GM23338 (cell line): ENCODE data around the gene REXO5. TPM values are rescaled to one million over a fixed set of nuclear protein-coding genes. Genes with fewer than 3 reads are reported as not detected.

Experiments used
- ATAC-seq: fragments of 200-7000 bp; cut with Tn5 transposase; 3 replicates; pipeline ENCODE4 v1.9.1; 2020
- DNase-seq: peaks from one replicate; pipeline ENCODE4 v3.0.0-alpha.2; 2015; ENCODE audit warnings: low spot score
- H2AFZ ChIP-seq: fragments of 200-600 bp; sonication (generic); 2 replicates; pipeline ENCODE4 v1.8.0; 2016; ENCODE audit warnings: antibody characterized with exemption, mild to moderate bottlenecking, moderate library complexity
- H3F3A ChIP-seq: fragments of 200-600 bp; sonication (generic); replicated peaks from 2 replicates; pipeline ENCODE4 v1.8.0; 2017; ENCODE audit warnings: antibody characterized with exemption, mixed run types, low read depth
- H3K27ac ChIP-seq: fragments of 200-600 bp; sonication (generic); 2 replicates; pipeline ENCODE4 v1.6.1; 2016; ENCODE audit warnings: low read depth
- H3K27me3 ChIP-seq: fragments of 200-600 bp; sonication (generic); 2 replicates; pipeline ENCODE4 v1.8.0; 2016; ENCODE audit warnings: mild to moderate bottlenecking, mixed run types, moderate library complexity; ENCODE audit not compliant: insufficient read depth
- H3K36me3 ChIP-seq: fragments of 200-600 bp; sonication (generic); 2 replicates; pipeline ENCODE4 v1.8.0; 2016; ENCODE audit warnings: mild to moderate bottlenecking; ENCODE audit not compliant: insufficient read depth
- H3K4me1 ChIP-seq: fragments of 200-600 bp; sonication (generic); 2 replicates; pipeline ENCODE4 v1.8.0; 2016; ENCODE audit warnings: mild to moderate bottlenecking, moderate library complexity; ENCODE audit not compliant: insufficient read depth
- H3K4me2 ChIP-seq: fragments of 200-600 bp; sonication (generic); 2 replicates; pipeline ENCODE4 v1.7.1; 2017; ENCODE audit warnings: mixed run types
- H3K4me3 ChIP-seq: fragments of 200-600 bp; sonication (generic); 2 replicates; pipeline ENCODE4 v1.6.1; 2016; ENCODE audit warnings: mixed run types
- H3K79me2 ChIP-seq: fragments of 200-600 bp; sonication (generic); replicated peaks from 2 replicates; pipeline ENCODE4 v1.8.0; 2017; ENCODE audit warnings: mild to moderate bottlenecking; ENCODE audit not compliant: insufficient read depth
- H3K9me2 ChIP-seq: fragments of 200-600 bp; sonication (generic); 2 replicates; pipeline ENCODE4 v1.8.0; 2017; ENCODE audit not compliant: insufficient read depth
- H4K20me1 ChIP-seq: fragments of 200-600 bp; sonication (generic); replicated peaks from 2 replicates; pipeline ENCODE4 v1.8.0; 2017; ENCODE audit warnings: mild to moderate bottlenecking; ENCODE audit not compliant: insufficient read depth
- H3K27ac Mint-ChIP-seq: 2 replicates; pipeline ENCODE4 v1.8.0; 2020; ENCODE audit warnings: inconsistent platforms, mild to moderate bottlenecking, moderate library complexity, mixed read lengths
- H3K27me3 Mint-ChIP-seq: 3 replicates; pipeline ENCODE4 v1.8.0; 2022; ENCODE audit warnings: low read depth, mild to moderate bottlenecking, moderate library complexity, mixed read lengths, inconsistent platforms; ENCODE audit not compliant: insufficient read depth, poor library complexity
- H3K36me3 Mint-ChIP-seq: 3 replicates; pipeline ENCODE4 v1.8.0; 2021; ENCODE audit warnings: low read depth, mild to moderate bottlenecking, inconsistent platforms, moderate library complexity, mixed read lengths
- H3K4me1 Mint-ChIP-seq: 3 replicates; pipeline ENCODE4 v1.8.0; 2020; ENCODE audit warnings: mild to moderate bottlenecking, inconsistent platforms, mixed read lengths
- H3K4me3 Mint-ChIP-seq: 3 replicates; pipeline ENCODE4 v1.8.0; 2021; ENCODE audit warnings: moderate library complexity, mild to moderate bottlenecking, inconsistent platforms, mixed read lengths
- H3K9me3 Mint-ChIP-seq: 3 replicates; pipeline ENCODE4 v1.8.0; 2020; ENCODE audit warnings: moderate library complexity, mild to moderate bottlenecking, inconsistent platforms, mixed read lengths
- CREB1 ChIP-seq: fragments of 250-450 bp; sonication (Bioruptor Pico); IDR thresholded peaks from 2 replicates; pipeline ENCODE4 v1.5.0; 2020; ENCODE audit warnings: low read depth, mild to moderate bottlenecking, moderate library complexity
- CTCF ChIP-seq, 2 experiments: fragments of 200-600 bp in 1 of 2; sonication (generic) in 1 of 2; conservative IDR thresholded peaks; 2 replicates each; pipeline versions ENCODE4 v1.5.1 to v1.6.1; 2016 to 2017; ENCODE audit warnings: antibody characterized with exemption in 2 of 2, low read depth in 2 of 2, mild to moderate bottlenecking in 2 of 2, moderate library complexity in 1 of 2
- ETS1 ChIP-seq: IDR thresholded peaks from 2 replicates; pipeline ENCODE4 v1.6.1; 2016; ENCODE audit warnings: antibody characterized with exemption
- EZH2 ChIP-seq: fragments of 200-600 bp; sonication (generic); IDR thresholded peaks from one replicate; pipeline ENCODE4 v1.8.0; 2017; ENCODE audit warnings: antibody characterized with exemption, mild to moderate bottlenecking, low read depth; ENCODE audit not compliant: unreplicated experiment
- EZH2phosphoT487 ChIP-seq: fragments of 200-600 bp; sonication (generic); IDR thresholded peaks from one replicate; pipeline ENCODE4 v1.8.1; 2018; ENCODE audit warnings: antibody characterized with exemption; ENCODE audit not compliant: unreplicated experiment
- JUNB ChIP-seq: IDR thresholded peaks from one replicate; pipeline ENCODE4 v1.6.1; 2016; ENCODE audit warnings: antibody characterized with exemption; ENCODE audit not compliant: unreplicated experiment
- NANOG ChIP-seq: IDR thresholded peaks from 2 replicates; pipeline ENCODE4 v1.6.1; 2016; ENCODE audit warnings: antibody characterized with exemption, borderline replicate concordance
- POLR2AphosphoS5 ChIP-seq: IDR thresholded peaks from 2 replicates; pipeline ENCODE4 v1.6.1; 2016; ENCODE audit warnings: antibody characterized with exemption, low read depth
- STAT1 ChIP-seq: IDR thresholded peaks from one replicate; pipeline ENCODE4 v1.6.1; 2016; ENCODE audit warnings: antibody characterized with exemption; ENCODE audit not compliant: unreplicated experiment
- ZNF114 ChIP-seq: fragments of 250-450 bp; sonication (Bioruptor Pico); IDR thresholded peaks from 2 replicates; pipeline ENCODE4 v1.5.0; 2020; ENCODE audit warnings: mild to moderate bottlenecking, moderate library complexity
- ZNF331 ChIP-seq: fragments of 250-450 bp; sonication (Bioruptor Pico); IDR thresholded peaks from 2 replicates; pipeline ENCODE4 v1.5.0; 2020; ENCODE audit warnings: low read depth, mild to moderate bottlenecking, moderate library complexity
- ZNF462 ChIP-seq: fragments of 250-450 bp; sonication (Bioruptor Pico); IDR thresholded peaks from 2 replicates; pipeline ENCODE4 v1.5.0; 2020; ENCODE audit warnings: mild to moderate bottlenecking, moderate library complexity
- polyA plus RNA-seq: library from polyadenylated mRNA; unstranded; fragments of >200 nt; fragmentation: Nextera tagmentation; extraction: Ambion mirVana; gene quantifications from 2 replicates; pipeline ENCODE4 v1.2.1, GENCODE V29; 2016
- total RNA-seq: library from RNA; depleted of rRNA; stranded (reverse); fragments of >200 nt; shearing (Covaris generic); gene quantifications from 2 replicates; pipeline ENCODE4 v1.2.3, GENCODE V29; 2014

REXO5 gene
- total and polyA plus RNA-seq, 2 experiments from 2014 or later = 6.5 to 6.9 TPM

GRCh38 chr16:20884240-20884556, 77.9 kb downstream of the REXO5 start (continued):
- no peak for TF ChIP-seq EZH2
- no peak for TF ChIP-seq NANOG
- TF ChIP-seq CREB1 (CRISPR knock-in tag) = no peak
- no peak for TF ChIP-seq CTCF (conservative IDR thresholded peaks at IDR 0.05; ENCODE audit: low read depth in 2 of 2)

- Mint-ChIP-seq H3K36me3 (peaks cover 4% of the 10 kb centered on the region; the same call in 1 of the 3 replicates), H3K9me3 (no peaks in the 10 kb centered on the region), H3K4me3 (no peak overlapping the region), H3K27ac (peak overlapping the region; percentile 35; the same call in 1 of the 2 replicates), H3K4me1 (peaks cover 17% of the 10 kb centered on the region), H3K27me3 (peaks cover 3% of the 10 kb centered on the region)
- peaks cover 14% of the 10 kb centered on the region for H3K4me1 ChIP-seq
- no peak overlapping the region for H3K4me2 ChIP-seq
- no peaks in the 10 kb centered on the region for H3F3A ChIP-seq
- no peak overlapping the region for H2AFZ ChIP-seq
- H3K27ac ChIP-seq = no peak overlapping the region
- no peaks in the 10 kb centered on the region for H3K27me3 ChIP-seq
- H3K9me2 ChIP-seq = no peaks in the 10 kb centered on the region
- ATAC-seq = no peak
- DNase-seq = no peak
- no peaks in the 10 kb centered on the region for H4K20me1 ChIP-seq
- H3K36me3 ChIP-seq = no peaks in the 10 kb centered on the region
- no peak overlapping the region for H3K4me3 ChIP-seq
- peaks cover 91% of the 10 kb centered on the region for H3K79me2 ChIP-seq
- TF ChIP-seq ZNF331 (CRISPR knock-in tag) = no peak
- TF ChIP-seq POLR2AphosphoS5 = no peak
- TF ChIP-seq EZH2phosphoT487 = no peak
- TF ChIP-seq ZNF114 (CRISPR knock-in tag) = no peak
- TF ChIP-seq JUNB = no peak
- TF ChIP-seq ETS1 = no peak
- no peak for TF ChIP-seq NANOG
- TF ChIP-seq EZH2 = no peak
- TF ChIP-seq ZNF462 (CRISPR knock-in tag) = no peak
- no peak for TF ChIP-seq STAT1
- no peak for TF ChIP-seq CREB1 (CRISPR knock-in tag)
- TF ChIP-seq CTCF (conservative IDR thresholded peaks at IDR 0.05; ENCODE audit: low read depth in 2 of 2) = no peak
Observed at GRCh38 chr16:20886320-20886719, 80.0 kb downstream of the REXO5 start.
